T-cell (primary cell): Measurements from ENCODE around the gene CD96. TPM values are rescaled to one million over a fixed set of nuclear protein-coding genes. Genes with fewer than 3 reads are reported as not detected.

Experiments
- ATAC-seq, 4 experiments: fragments of 200-7000 bp in 3 of 4; fragments of 150-1000 bp in 1 of 4; cut with Tn5 transposase; replicated peaks in 1 of 4; 1 replicate in 3 of 4; 2 replicates in 1 of 4; pipeline ENCODE4 v1.10.0; 2021; ENCODE audit warnings: moderate library complexity in 3 of 4, mild to moderate bottlenecking in 2 of 4, moderate number of reproducible peaks in 1 of 4
- CTCF ChIA-PET, 2 donors: fragments of 300-600 bp; sonication (Branson Sonifier 250); formaldehyde crosslinking; loops; one replicate each; lab custom pipeline; 2022; ENCODE audit warnings: antibody characterized with exemption in 2 of 2; lab: Charles Lee
- POLR2A ChIA-PET, 2 donors: fragments of 300-600 bp; sonication (Branson Sonifier 250); formaldehyde crosslinking; loops; one replicate each; lab custom pipeline; 2022; ENCODE audit warnings: antibody characterized with exemption in 2 of 2; lab: Charles Lee
- DNase-seq, 35 experiments: peaks; one replicate each; pipeline versions ENCODE4 v3.0.0 to v3.0.0-alpha.2; 2013 to 2023
- H3K27ac ChIP-seq: one replicate; pipeline ENCODE4 v1.5.1; 2013; ENCODE audit warnings: low read length
- H3K27me3 ChIP-seq, 2 experiments: replicated peaks in 1 of 2; 1 replicate in 1 of 2; 2 replicates in 1 of 2; pipeline versions ENCODE4 v1.6.1 to v1.7.0; 2013; ENCODE audit warnings: low read length in 1 of 2, mixed read lengths in 1 of 2; ENCODE audit not compliant: control insufficient read depth in 2 of 2, insufficient read depth in 2 of 2; ENCODE audit errors: extremely low read depth in 1 of 2
- H3K36me3 ChIP-seq, 2 donors: 1 replicate in 1 of 2; 2 replicates in 1 of 2; pipeline versions ENCODE4 v1.6.1 to v1.7.0; 2013; ENCODE audit warnings: low read length in 1 of 2; ENCODE audit not compliant: control insufficient read depth in 2 of 2, insufficient read depth in 1 of 2; ENCODE audit errors: extremely low read depth in 1 of 2
- H3K4me1 ChIP-seq, 2 experiments: 1 replicate in 1 of 2; 2 replicates in 1 of 2; pipeline versions ENCODE4 v1.6.1 to v1.7.0; 2013; ENCODE audit warnings: low read length in 2 of 2, mixed read lengths in 1 of 2; ENCODE audit not compliant: insufficient read depth in 2 of 2, control insufficient read depth in 1 of 2; ENCODE audit errors: extremely low read depth in 1 of 2
- H3K4me3 ChIP-seq, 2 donors: 1 replicate in 1 of 2; 2 replicates in 1 of 2; pipeline versions ENCODE4 v1.5.1 to v1.7.0; 2013; ENCODE audit warnings: mild to moderate bottlenecking in 2 of 2, low read length in 1 of 2, moderate library complexity in 1 of 2; ENCODE audit not compliant: control insufficient read depth in 1 of 2; ENCODE audit errors: extremely low read depth in 1 of 2
- H3K9me3 ChIP-seq: 2 replicates; pipeline ENCODE4 v1.7.0; 2013
- H3K27ac Mint-ChIP-seq, 2 donors: one replicate each; pipeline ENCODE4 v1.8.0; 2020 to 2021; ENCODE audit warnings: mild to moderate bottlenecking in 2 of 2, mixed read lengths in 2 of 2
- H3K27me3 Mint-ChIP-seq, 2 donors: one replicate each; pipeline ENCODE4 v1.8.0; 2021 to 2022; ENCODE audit warnings: mixed read lengths in 2 of 2
- H3K36me3 Mint-ChIP-seq: one replicate; pipeline ENCODE4 v1.8.0; 2021; ENCODE audit warnings: mixed read lengths
- H3K4me1 Mint-ChIP-seq, 3 donors: one replicate each; pipeline ENCODE4 v1.8.0; 2020 to 2022; ENCODE audit warnings: mixed read lengths in 3 of 3, mild to moderate bottlenecking in 1 of 3
- H3K4me3 Mint-ChIP-seq, 3 donors: one replicate each; pipeline ENCODE4 v1.8.0; 2020 to 2022; ENCODE audit warnings: mild to moderate bottlenecking in 3 of 3, mixed read lengths in 3 of 3, moderate library complexity in 3 of 3
- H3K9me3 Mint-ChIP-seq, 3 donors: one replicate each; pipeline ENCODE4 v1.8.0; 2020 to 2022; ENCODE audit warnings: mixed read lengths in 3 of 3
- WGBS: methylation state at CpG from one replicate; pipeline ENCODE4 v1.1.5; 2013; ENCODE audit warnings: missing lambda C conversion rate; ENCODE audit not compliant: insufficient coverage; 5-methylcytosine and 5-hydroxymethylcytosine counted together
- total RNA-seq, 35 experiments: library from RNA in 6 of 35; stranded (reverse) in 6 of 35; fragments of 120-200 nt in 1 of 35; gene quantifications; one replicate each; pipeline versions ENCODE4 v1.2.1 to v1.2.4 and lab custom pipeline; 2013 to 2026

The CD96 gene
- total RNA-seq, 5 donors from 2014 or later (not counting 1 experiment from before 2014, with no cell fraction given): 183 to 229 (median 203) TPM

DNA sequence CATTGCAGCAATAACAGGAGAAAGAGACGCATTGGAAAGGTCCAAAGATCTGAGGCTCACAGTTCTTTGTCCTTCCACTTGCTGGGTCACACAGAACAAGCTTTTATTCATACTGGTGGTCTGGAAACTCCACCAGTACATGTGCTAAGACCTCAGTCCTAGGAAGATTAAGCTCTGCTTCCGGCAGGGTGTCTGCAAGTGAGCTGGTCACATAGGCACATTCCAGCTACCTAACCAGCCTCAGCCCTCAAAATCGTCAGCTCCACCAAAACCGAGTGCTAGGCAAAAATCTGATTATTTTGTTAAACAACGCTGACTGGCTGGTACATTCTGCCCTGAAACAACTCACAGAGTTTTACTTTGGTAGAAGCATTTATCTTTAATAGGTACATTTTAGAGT is 50.9 kb downstream of the CD96 start:
- H3K9me3 ChIP-seq: no peaks in the 10 kb centered on the region
- H3K27me3 ChIP-seq: no peaks in the 10 kb centered on the region
- no peak overlapping the region for H3K4me3 Mint-ChIP-seq
- H3K27ac ChIP-seq: no peak overlapping the region
- POLR2A ChIA-PET: no interaction called here
- WGBS: 87% methylated on average over 3 of the region's 5 CpGs
- no peaks in the 10 kb centered on the region for H3K9me3 Mint-ChIP-seq
- CTCF ChIA-PET: interaction anchor here in 1 of 2 donors (1.0 kb wide), 1 partner anchor 24 kb away, joined by 3 read pairs; no protein-coding TSS in a partner anchor
- no peak overlapping the region for H3K4me3 ChIP-seq
- H3K27me3 Mint-ChIP-seq: no peaks in the 10 kb centered on the region
- peaks cover 2 to 63% of the 10 kb centered on the region in 2 donors for H3K36me3 ChIP-seq
- peaks cover 0 to 13% of the 10 kb centered on the region in 2 experiments for H3K4me1 ChIP-seq
- no peak for ATAC-seq
- DNase-seq: no peak
- H3K27ac Mint-ChIP-seq: peak overlapping the region; percentile 70 to 77
- H3K36me3 Mint-ChIP-seq: peaks cover 58% of the 10 kb centered on the region
- peaks cover 40 to 66% (median 63%) of the 10 kb centered on the region in 3 donors for H3K4me1 Mint-ChIP-seq

DNA sequence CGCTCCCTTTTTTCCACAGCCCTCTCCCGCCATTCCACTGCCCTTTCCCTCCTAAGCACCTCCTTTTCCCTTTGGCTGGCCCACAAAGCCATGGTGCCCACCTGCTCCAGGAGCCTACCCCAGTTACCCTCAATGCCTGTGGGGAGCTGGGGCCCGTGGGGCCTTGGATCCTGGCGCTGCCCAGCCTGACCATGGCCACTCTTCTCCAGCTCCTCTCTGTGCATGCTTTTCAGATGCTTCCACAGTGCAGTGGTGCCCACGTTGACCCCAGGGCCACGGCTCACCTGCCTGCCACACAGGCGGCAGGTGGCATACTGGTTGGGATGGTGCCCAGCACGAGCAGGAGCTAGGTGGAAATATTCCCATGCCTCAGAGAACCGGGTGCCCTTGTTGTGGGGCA is 51.7 kb downstream of the CD96 start:
- peaks cover 59% of the 10 kb centered on the region for H3K36me3 Mint-ChIP-seq
- DNase-seq (no peak), ATAC-seq (no peak)
- POLR2A ChIA-PET: no interaction called here
- peaks cover 0 to 13% of the 10 kb centered on the region in 2 experiments for H3K4me1 ChIP-seq
- 89% methylated on average over 3 of the region's 9 CpGs for WGBS
- H3K36me3 ChIP-seq: peaks cover 2 to 63% of the 10 kb centered on the region in 2 donors
- peak overlapping the region; percentile 70 to 77 for H3K27ac Mint-ChIP-seq
- no peaks in the 10 kb centered on the region for H3K27me3 ChIP-seq
- H3K27me3 Mint-ChIP-seq: no peaks in the 10 kb centered on the region
- peaks cover 36 to 61% (median 58%) of the 10 kb centered on the region in 3 donors for H3K4me1 Mint-ChIP-seq
- H3K9me3 ChIP-seq: no peaks in the 10 kb centered on the region
- no peaks in the 10 kb centered on the region for H3K9me3 Mint-ChIP-seq
- no peak overlapping the region for H3K4me3 ChIP-seq
- no peak overlapping the region for H3K4me3 Mint-ChIP-seq
- CTCF ChIA-PET: interaction anchor here in 1 of 2 donors (1.0 kb wide), 1 partner anchor 23 kb away, joined by 3 read pairs; no protein-coding TSS in a partner anchor
- H3K27ac ChIP-seq: peak overlapping the region; percentile 24

DNA sequence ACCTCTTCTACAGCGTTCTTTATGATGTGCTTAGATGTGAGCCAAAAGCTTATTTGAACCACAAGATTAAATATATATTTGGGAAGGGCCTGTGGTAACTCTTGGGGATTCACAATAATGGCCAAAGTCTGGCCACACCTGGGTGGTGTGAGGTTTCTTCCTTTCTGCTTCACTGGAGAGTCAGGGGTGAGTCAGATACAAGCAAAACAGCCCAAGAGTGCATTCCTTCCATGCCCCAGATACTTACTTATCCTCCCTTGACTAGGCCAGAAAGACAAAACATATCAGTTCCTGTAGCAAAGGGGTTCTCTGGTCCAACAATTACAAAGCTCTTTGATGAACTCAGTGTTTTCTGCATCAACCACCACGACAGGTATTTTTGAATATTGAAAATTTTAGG is 52.2 kb downstream of the CD96 start:
- Mint-ChIP-seq H3K27me3 (no peaks in the 10 kb centered on the region), H3K4me1 (peaks cover 36 to 59% (median 58%) of the 10 kb centered on the region in 3 donors), H3K9me3 (no peaks in the 10 kb centered on the region), H3K27ac (peak overlapping the region; percentile 70 to 77), H3K36me3 (peaks cover 58% of the 10 kb centered on the region), H3K4me3 (no peak overlapping the region)
- no peak for DNase-seq
- Histone ChIP-seq H3K36me3 (peaks cover 2 to 65% of the 10 kb centered on the region in 2 donors), H3K9me3 (no peaks in the 10 kb centered on the region), H3K4me3 (no peak overlapping the region), H3K4me1 (peaks cover 0 to 13% of the 10 kb centered on the region in 2 experiments), H3K27ac (no peak overlapping the region), H3K27me3 (no peaks in the 10 kb centered on the region)
- CTCF ChIA-PET: no interaction called here
- POLR2A ChIA-PET: interaction anchor here in 1 of 2 donors (0.7 kb wide), 1 partner anchor 86 kb away, joined by 5 read pairs; no protein-coding TSS in a partner anchor
- ATAC-seq: peak in 1 of 4 experiments; percentile 38
- 40% methylated on average over 1 of the region's 2 CpGs for WGBS

DNA sequence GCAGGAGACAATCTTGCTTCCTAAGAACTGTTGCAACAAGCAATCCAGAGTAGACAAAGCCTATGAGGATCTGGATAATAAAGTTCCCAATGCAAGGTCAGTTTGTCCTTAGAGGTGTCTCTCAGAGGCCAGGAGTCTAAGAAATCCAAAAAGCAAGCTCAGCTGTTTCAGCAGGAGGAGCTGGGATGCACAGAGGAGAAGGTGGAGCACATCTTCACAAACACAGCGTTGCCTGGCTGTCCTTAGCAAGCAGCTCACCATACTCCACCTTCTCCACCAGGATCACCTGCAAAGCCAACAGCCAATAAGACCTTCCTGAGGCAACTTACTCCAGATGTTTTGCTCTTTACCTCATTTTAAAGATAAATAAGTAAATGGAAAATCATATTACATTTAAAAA is 52.8 kb downstream of the CD96 start:
- Mint-ChIP-seq H3K27me3 (no peaks in the 10 kb centered on the region), H3K4me1 (peaks cover 36 to 57% (median 56%) of the 10 kb centered on the region in 3 donors), H3K4me3 (no peak overlapping the region), H3K36me3 (peaks cover 56% of the 10 kb centered on the region), H3K9me3 (no peaks in the 10 kb centered on the region), H3K27ac (peak overlapping the region; percentile 70 to 77)
- ATAC-seq (no peak), DNase-seq (no peak)
- peaks cover 2 to 64% of the 10 kb centered on the region in 2 donors for H3K36me3 ChIP-seq
- CTCF ChIA-PET: interaction anchor here in 1 of 2 donors (0.6 kb wide), 1 partner anchor 21 kb away, joined by 3 read pairs; no protein-coding TSS in a partner anchor
- WGBS: no CpG with 5 or more reads among the region's 1 CpG
- no peak overlapping the region for H3K4me3 ChIP-seq
- H3K27me3 ChIP-seq: no peaks in the 10 kb centered on the region
- H3K27ac ChIP-seq: no peak overlapping the region
- H3K9me3 ChIP-seq: no peaks in the 10 kb centered on the region
- POLR2A ChIA-PET: interaction anchor here in 1 of 2 donors (0.7 kb wide), 2 partner anchors 47 to 85 kb away, joined by 3 to 5 read pairs; no protein-coding TSS in a partner anchor
- peaks cover 0 to 13% of the 10 kb centered on the region in 2 experiments for H3K4me1 ChIP-seq

DNA sequence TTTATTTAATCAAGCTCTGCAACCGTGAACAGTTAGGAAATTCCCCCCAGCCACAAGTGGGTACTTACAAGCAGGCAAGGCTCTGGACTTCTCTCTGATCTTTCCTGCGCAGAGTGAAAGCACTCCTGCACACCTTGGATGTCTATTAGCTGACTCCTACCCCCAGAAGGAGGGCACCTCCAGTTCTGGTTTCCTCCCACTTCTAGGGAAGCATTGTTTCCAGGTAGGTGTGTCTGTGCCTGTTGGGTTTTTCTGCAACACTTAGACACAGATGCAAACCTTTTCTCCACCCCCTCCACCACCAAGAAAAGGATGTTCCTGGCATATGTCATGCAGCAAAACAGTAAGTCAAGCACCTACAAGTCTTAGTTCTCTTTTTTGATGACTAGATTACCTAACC is 53.2 kb downstream of the CD96 start, which contains the start of gene ZBED2:
TSS of gene ZBED2 (minus strand) at position 115 of the 400 bp plus-strand sequence. CDS start 1,145 bp downstream, outside the sequence.
- Mint-ChIP-seq H3K27ac (peak within 1 kb of the TSS; percentile 70 to 83), H3K27me3 (no peaks in the 10 kb centered on the region), H3K36me3 (peaks cover 56% of the 10 kb centered on the region), H3K4me1 (peaks cover 36 to 54% (median 53%) of the 10 kb centered on the region in 3 donors), H3K4me3 (peak within 1 kb of the TSS in 1 of 3 donors; percentile 21), H3K9me3 (no peaks in the 10 kb centered on the region)
- ChIA-PET POLR2A (interaction anchor here in 1 of 2 donors (0.6 to 0.7 kb wide), 2 partner anchors 48 to 1466 kb away, joined by 3 to 5 read pairs; no protein-coding TSS in a partner anchor), CTCF (interaction anchor here in 1 of 2 donors (0.6 kb wide), 1 partner anchor 21 kb away, joined by 3 read pairs; no protein-coding TSS in a partner anchor)
- 20% methylated on average over 1 of the region's 2 CpGs for WGBS
- no peak within 1 kb of the TSS for H3K27ac ChIP-seq
- DNase-seq (no peak), ATAC-seq (peak in 1 of 4 experiments; percentile 20)
- no peaks in the 10 kb centered on the region for H3K9me3 ChIP-seq
- H3K36me3 ChIP-seq: peaks cover 1 to 64% of the 10 kb centered on the region in 2 donors
- H3K4me3 ChIP-seq: no peak within 1 kb of the TSS
- H3K27me3 ChIP-seq: no peaks in the 10 kb centered on the region
- peaks cover 0 to 13% of the 10 kb centered on the region in 2 experiments for H3K4me1 ChIP-seq

DNA sequence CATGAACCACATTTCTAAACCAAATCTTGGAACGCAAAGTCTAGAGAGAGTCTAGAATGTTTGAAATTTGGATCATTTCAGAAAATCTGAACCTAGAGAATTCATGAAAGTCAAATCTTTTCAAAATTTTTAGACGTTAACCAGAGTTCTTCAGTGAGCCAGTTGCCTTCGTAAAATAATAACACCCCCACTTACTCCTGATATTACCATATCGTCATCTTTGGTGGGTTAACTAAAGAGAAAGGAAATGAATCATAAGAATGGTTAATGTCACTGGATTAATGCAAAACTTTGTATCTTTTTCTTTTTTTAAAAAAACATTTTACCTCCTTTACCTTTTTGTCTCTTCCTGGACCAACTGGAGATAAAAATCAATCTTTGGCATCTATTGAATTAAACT is 54.3 kb downstream of the CD96 start:
- no peaks in the 10 kb centered on the region for H3K27me3 ChIP-seq
- Mint-ChIP-seq H3K27ac (peak overlapping the region; percentile 37 to 52), H3K36me3 (peaks cover 59% of the 10 kb centered on the region), H3K4me1 (peaks cover 36 to 51% (median 50%) of the 10 kb centered on the region in 3 donors), H3K9me3 (no peaks in the 10 kb centered on the region), H3K27me3 (no peaks in the 10 kb centered on the region), H3K4me3 (peak overlapping the region in 1 of 3 donors; percentile 9)
- no peak for DNase-seq
- no CpG with 5 or more reads among the region's 4 CpGs for WGBS
- no peak overlapping the region for H3K27ac ChIP-seq
- ATAC-seq: no peak
- ChIA-PET POLR2A (no interaction called here), CTCF (no interaction called here)
- H3K36me3 ChIP-seq: peaks cover 0 to 59% of the 10 kb centered on the region in 2 donors
- H3K4me3 ChIP-seq: no peak overlapping the region
- H3K9me3 ChIP-seq: no peaks in the 10 kb centered on the region
- peaks cover 0 to 13% of the 10 kb centered on the region in 2 experiments for H3K4me1 ChIP-seq
